HG03521 (cell line): ENCODE measurements around the gene SGTB.

ENCODE experiments used
- ATAC-seq: cut with Tn5 transposase; IDR thresholded peaks from one replicate; pipeline ENCODE4 v1.9.1; 2021; ENCODE audit warnings: mild to moderate bottlenecking, moderate library complexity; ENCODE audit not compliant: unreplicated experiment

The SGTB gene, protein sequence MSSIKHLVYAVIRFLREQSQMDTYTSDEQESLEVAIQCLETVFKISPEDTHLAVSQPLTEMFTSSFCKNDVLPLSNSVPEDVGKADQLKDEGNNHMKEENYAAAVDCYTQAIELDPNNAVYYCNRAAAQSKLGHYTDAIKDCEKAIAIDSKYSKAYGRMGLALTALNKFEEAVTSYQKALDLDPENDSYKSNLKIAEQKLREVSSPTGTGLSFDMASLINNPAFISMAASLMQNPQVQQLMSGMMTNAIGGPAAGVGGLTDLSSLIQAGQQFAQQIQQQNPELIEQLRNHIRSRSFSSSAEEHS

DNA sequence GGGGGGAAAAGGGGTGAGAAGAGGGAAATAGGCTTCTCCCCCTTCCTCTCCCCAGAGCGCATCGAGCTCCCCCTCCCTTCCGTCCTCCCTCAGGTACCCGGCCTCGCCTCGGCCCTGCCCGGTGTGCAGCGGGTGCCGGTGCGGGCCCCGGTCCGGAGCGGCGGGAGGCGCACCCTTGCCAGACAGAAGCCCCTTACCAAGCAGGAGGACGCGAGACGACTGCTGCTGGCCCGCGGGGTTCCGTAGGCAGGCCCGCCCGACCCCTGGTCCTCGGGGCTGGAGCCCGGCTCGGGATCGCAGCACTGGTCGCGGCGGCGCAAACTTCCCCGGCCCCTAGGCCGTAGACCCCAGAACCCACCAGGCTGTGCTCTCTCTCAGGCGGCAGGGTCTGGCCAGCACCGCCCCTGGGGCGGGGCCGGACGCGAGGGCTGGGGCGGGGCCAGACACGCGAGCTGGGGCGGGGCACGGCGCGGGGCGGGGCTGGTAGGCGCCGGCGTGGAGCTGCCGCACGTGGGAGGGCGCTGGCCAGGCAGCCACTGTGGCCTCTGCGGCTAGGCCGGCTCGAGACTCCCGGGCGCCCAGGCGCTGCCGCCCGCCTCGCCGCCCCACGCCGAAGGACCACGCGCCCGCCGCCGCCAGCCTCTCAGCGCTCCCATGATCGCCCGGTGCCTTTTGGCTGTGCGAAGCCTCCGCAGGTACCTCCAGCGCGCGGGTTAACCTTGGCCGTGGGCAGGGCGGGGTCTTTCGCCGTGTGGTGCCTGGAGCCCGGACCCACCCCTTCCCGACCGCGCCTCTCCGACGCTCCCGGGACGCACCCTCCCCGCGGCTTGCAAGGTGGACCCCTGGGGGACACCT is at the start of gene SGTB, which contains the start of gene NLN:
SGTB (minus strand) TSS at position 390 of the 855 bp plus-strand sequence. CDS start 1,302 bp downstream, outside the sequence.
NLN (plus strand) TSS at position 486 of the 855 bp plus-strand sequence; CDS start at position 655, 169 bp downstream.
- peak; percentile 95 for ATAC-seq

DNA sequence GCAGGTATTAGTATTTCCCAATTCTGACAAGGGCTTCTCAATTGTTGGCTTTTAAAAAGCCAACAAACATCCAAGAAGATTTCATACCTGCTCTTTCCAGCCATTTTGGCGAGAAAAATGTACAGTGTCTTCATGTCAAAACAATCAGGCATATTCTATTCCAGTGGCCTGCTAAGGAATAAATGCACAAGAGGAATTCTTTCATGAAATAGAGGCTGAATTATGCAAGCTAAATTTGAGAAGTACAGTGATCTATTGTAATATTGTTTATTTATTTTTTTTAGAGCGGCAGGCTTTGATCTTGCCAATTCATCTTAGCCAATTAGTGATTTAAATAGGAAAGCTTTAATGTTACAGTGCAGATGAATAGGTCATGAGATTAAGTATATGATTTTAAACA is 49.4 kb upstream of the SGTB start:
- no peak for ATAC-seq

DNA sequence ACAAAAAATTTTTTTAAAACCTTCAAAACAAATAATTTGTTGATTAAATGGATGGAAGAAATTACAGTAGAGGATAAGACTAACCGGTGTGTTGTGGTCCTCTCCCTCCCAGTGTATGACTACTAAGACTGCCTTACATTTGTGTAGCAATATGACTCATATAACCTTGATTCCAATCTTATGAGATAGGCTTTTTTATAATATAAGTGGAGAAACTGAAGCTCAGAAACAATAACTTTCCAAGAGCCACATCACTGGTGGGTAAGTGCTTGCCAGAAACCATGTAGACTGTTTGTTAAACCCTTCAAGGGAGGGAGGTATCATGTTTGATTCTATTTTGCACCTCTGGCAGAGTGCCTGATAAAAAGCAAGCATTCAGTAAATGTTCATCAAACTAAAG is 47.6 kb upstream of the SGTB start:
- ATAC-seq, result no peak

DNA sequence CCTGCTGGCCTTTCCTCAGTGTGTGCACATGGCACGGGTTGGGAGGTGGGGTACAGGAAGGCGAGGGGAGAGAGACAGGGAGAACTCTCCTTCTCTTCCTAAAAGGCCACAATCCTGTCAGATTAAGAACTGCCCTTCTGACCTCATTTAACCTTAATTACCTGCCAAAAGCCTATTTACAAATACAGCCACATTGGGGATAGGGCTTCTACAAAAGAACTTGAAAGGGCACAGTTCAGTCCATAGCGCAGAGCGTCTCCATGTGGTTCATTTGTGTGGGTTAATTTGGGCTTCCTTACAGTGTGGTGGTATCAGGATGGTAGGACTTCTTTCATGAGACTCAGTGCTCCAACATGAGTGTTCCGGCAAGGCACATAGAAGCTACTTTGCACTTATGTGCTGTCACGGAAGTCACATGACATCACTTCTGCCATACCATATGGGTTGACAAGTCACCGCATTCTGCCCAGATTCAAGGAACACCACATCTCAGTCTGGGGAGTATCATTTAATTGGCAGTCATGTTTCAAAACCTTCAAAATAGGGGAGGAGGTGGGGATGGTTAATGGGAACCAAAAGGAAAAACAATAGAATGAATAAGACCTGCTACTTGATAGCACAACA is 46.9 kb upstream of the SGTB start:
- no peak for ATAC-seq

DNA sequence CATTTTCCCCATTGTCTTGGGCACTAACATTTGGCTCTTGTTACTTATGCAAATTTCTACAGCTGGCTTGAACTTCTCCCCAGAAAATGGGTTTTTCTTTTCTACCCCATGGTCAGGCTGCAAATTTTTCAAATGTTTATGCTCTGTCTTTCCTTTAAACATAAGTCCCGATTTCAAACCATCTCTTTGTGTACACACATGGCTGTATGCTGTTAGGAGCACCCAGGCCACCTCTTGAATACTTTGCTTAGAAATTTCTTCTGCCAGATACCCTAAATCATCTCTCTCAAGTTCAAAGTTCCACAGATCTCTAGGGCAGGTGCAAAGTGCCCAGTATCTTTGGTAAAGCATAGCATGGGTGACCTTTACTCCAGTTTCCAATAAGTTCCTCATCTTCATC is 45.7 kb upstream of the SGTB start:
- no peak for ATAC-seq

DNA sequence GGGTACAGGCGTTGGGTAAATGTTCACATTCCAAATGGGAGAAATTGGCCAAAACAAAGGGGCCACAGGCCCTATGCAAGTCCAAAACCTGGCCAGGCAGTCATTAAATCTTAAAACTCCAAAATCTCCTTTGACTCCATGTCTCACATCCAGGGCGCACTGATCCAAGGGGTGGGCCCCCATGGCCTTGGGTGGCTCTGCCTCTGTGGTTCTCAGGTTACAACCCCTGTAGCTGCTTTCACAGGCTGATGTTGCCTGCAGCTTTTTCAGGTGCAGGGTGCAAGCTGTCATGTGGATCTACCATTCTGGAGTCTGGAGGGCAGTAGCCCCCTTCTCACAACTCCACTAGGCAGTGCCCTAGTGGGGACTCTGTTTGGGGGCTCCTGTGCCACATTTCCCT is 44.9 kb upstream of the SGTB start:
- ATAC-seq, result no peak

DNA sequence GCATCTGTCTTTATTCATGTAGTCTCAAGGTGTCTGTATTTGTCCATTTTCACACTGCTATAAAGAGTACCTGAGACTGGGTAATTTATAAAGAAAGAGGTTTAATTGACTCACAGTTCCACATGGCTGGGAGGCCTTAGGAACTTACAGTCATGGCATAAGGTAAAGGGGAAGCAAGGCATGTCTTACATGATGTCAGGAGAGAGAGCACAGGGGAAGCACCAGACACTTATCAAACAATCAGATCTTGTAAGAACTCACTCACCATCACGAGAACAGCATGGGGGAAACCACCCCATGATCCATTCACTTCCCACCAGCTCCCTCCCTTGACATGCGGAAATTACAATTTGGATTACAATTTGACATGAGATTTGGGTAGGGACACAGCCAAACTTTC is 44.3 kb upstream of the SGTB start:
- no peak for ATAC-seq

DNA sequence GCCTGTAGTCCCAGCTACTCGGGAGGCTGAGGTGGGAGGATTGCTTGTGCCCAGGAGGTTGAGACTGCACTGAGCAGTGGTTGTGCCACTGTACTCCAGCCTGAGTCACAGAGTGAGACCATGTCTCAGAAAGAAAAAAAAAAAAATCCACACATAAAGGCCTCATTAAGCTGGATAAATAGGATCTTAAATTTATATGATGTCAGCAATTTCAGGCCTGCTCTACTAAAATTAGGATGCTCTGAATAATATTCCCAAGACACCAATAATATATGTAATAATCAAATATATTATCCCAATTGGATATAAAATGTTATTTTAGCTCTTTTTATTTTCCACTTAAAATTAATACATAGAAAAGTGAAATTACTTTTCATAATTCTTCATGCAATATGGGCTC is 43.7 kb upstream of the SGTB start:
- no peak for ATAC-seq

DNA sequence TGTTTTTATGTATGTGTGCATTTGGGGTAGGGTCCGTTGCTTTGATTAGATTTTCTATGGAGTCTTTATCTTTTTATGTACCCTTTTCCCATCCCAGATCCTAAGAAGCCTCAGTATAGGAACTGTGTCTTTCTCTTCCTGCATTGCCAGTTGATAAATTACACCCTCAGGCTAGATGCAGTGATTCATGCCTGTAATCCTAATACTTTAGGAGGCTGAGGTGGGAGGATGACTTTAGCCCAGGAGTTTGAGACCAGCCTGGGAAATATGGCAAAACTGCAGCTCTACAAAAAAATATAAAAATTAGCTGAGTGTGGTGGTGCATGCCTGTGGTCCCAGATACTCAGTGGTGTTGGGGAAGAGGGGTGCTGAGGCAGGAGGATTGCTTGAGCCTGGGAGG is 40.3 kb upstream of the SGTB start:
- no peak for ATAC-seq

DNA sequence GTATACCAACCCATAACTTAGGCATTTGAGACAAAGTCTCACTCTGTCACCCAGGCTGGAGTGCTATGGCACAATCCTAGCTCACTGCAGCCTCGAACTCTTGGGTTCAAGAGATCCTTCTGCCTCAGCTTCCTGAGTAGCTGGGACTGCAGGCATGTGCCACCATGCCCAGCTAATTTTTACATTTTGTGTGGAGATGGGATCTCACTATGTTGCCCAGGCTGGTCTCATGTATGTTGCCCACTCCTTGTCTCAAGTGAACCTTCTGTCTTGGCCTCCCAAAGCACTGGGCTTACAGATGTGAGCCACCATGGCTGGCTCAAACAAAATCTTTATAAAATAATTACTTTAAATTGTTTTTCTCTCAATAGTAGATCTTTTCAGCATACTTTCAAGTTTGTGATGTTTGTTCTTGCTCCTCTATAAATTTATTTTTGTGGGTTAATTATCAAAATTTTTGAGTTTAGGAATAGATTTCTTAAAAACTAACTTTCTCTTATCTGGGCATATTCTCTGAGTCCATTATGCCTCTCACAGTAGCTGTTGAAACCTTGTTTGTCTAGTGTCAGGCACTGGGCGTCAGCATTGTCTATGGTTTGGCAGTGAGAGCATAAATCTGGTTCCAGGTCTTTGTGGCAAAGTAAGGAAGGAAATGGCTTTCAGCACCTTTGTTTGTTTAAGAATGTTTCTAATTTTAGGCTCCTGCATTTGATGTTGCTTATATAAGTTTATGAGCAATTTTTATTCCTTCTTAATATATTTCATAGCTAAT is 38.8 kb upstream of the SGTB start:
- ATAC-seq, result peak; percentile 54

DNA sequence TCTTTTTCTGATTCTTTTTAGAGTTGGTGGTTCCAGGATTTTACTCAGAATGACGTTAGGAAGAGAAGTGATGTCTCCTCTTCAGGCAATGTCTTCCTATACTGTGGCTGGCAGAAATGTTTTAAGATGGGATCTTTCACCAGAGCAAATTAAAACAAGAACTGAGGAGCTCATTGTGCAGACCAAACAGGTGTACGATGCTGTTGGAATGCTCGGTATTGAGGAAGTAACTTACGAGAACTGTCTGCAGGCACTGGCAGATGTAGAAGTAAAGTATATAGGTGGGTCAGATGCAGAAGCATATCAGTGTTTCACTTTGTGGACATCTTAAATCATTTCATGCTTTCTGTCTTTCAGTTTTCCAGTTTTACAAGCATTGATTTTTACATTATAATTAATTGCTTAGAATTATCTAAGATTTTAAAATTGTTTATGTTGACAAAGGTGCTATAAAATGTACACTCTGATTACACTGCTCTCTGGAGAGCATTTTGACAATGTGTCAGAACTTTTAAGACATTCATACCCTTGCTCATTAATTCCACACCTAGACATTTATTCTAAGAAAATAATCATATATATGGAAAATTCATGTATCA is 36.7 kb upstream of the SGTB start:
- no peak for ATAC-seq

DNA sequence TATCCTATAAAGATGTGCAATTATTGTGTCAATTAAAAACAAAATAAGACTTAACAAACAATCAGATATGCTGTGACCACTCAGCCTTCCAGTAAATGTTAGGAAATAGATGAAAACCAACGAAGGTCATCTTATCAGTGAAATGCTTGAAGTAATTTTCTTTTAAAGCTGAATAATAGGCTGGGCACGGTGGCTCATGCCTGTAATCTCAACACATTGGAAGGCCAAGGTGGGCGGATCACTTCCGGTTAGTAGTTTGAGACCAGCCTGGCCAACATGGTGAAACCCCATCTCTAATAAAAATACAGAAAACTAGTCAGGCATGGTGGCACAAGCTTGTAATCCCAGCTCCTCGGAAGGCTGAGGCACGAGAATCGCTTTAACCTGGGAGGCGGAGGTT is 31.3 kb upstream of the SGTB start:
- ATAC-seq, result no peak

DNA sequence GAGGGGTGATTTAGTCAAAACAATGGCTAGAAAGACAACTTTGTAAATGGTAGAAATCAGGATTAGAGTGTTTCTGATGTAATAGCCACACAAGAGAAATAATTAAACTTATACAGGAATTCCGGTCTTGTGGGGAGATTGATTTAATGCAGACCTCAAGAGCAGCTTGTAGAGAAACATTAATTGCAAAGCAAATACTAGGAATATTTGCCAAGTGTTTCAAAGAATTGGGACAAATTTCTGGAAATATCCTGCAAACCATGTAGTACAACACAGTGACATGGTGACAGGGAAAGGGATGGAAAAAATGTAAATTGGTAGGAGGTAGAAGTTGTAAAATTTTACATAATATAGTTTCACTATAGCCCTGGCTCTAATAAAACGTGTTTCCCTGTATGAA is 29.0 kb upstream of the SGTB start:
- ATAC-seq, result no peak

DNA sequence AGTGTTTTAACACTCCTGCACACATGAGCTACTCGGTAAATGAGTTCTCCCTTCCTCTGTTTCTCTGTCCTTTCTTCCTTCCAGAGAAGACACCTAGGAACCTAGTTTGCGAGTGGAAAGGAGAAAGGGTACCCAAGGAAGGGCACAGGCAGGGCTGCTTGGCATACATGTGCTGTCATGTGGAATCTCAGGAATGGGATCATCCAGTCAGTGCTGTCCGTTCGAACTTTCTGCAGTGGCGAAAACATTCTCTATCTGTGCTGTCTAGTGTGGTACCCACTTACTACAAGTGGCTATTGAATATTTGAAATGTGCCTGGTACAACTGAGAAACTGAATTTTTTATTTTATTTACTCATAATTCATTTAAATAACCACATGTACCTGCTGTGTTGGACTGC is 28.0 kb upstream of the SGTB start:
- ATAC-seq, result no peak

DNA sequence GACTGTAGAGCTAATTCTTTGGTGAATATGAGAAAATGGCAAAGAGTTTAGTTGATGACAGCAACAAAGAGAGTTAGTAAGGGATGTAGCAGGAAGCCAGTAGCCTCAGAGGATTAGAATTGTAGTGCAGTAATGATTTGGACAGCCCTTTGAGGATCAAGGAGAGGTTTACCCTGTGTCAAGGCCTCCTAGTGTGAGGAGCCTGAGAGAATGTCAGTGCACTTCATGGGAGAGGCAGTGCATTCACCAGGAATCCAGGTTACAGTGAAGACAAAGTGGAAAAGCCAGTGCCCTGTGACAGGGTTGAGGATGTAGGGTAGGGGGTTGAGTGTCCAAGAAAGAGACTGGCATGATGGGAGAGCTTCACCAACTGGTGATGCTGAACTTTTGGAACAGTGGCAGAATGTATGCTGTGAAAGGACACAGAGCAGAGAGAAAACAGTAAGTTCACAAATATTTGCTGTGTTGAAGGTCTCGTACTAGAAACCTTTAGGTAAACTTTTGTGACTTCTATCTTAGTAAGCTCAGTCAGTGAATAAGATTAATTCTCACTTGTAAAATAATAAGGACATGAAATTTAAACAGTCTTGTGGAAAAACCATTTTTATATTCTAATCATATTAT is 27.4 kb upstream of the SGTB start:
- ATAC-seq, result no peak

DNA sequence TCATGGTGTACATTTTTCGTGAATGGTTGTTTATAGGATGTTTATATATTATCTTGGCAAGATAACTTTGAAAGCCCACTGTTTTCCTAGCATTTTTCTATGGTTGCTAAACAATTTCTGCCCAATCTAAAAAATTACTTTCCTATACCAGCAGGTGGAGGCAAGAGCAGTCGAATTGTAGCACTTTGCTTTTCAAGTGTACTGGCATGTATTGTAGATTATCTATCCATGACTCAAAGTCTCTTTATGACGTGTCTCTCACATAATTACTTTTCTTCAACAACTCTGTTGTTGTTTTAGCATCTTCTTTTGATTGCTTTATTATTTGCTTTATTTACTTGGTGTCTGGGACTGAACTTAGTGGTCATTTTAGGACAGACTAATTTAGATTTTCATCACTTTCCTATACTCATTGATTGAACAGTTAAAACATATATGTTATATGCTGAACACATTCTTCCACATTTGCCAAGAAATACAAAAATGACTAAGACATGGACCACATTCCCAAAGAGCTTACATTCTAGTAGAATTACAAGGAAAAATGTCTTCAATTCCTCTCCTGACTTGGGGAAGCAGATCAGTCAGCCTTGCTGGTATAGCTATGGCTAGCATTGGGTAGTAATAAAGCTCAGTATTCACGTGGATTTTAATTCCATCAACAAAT is 20.8 kb upstream of the SGTB start:
- ATAC-seq, result peak; percentile 73

DNA sequence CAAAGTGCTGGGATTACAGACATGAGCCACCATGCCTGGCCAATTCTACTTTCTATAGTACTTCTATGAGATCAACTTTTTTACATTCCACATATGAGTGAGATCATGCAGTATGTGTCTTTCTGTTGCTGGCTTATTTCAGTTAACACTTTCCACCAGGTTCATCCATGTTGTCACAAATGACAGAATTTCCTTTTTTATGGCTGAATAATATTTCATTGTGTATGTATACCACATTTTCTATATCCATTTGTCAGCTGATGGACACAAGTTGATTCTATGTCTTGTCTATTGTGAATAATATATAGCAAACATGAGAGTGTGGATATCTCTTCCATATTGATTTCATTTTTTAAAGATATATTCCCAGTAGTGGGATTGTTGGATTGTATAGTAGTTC is 17.3 kb upstream of the SGTB start:
- ATAC-seq, result no peak

DNA sequence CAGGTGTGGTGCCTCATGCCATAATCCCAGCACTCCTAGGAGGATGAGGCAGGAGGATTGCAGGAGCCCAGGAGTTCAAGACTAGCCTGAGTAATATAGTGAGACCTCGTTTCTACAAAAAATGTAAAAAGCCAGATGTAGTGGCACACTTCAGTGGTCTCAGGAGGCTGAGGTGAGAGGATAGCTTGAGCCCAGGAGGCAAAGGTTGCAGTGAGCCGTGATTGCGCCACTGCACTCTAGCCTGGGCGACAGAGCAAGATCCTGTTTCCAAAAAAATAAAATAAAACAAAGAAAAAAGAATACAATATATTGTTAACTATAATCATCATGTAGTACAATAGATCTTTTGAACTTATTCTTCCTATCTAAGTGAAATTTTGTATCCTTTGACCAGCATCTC is 16.4 kb upstream of the SGTB start:
- no peak for ATAC-seq

DNA sequence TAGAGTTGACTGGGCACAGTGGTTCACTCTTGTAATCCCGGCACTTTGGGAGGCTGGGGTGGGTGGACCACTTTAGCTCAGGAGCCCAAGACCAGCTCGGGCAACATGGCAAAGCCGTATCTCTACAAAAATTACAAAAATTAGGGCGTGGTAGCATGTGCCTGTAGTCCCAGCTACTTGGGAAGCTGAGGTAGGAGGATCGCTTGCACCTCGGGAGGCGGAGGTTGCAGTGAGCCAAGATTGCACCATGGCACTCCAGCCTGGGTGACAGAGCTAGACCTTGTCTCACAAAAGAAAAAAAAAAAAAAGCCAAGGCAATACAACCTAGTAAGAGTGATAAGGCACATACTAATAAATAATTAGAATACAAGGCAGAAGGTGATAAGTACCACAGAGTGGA is 15.9 kb upstream of the SGTB start:
- ATAC-seq, result no peak

DNA sequence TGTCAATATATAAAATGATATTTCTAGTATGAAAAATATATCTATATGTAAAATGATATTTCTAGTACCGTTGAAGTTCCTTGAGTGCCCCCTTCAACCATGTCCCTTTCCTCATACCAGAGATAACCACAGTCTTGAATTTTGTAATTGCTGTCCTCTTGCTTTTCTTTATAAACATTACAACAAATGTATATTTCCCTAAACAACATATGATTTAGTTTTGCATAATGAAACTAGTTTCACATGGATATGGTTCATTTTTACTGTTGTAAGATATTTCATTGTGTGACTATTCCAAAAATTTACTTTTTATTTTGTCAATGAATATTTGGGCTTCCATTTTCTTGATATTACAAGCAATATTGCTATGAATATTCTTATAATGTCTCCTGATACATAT is 14.1 kb upstream of the SGTB start:
- ATAC-seq, result no peak
